ENCODE measurements around the gene ZNF827.

ZNF827 gene

DNA sequence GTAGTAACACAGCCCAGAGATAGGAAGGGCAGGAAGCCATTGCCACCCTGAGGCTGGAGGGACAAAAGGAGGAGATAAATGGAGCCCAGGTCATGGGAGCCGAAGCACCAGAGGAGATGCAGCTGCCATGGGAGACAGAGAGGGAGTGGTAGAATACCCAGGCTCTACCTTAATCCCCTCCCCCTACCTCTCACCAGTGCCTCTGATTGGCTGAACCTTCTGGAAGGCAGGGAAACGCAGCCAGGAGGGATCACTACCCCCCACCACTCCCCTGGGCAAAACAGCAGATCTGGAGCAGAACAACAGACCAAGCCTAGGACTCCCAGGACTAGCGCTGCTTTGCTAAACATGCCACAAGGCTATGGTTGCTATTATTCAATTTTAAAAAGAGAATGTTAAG, 114.2 kb downstream of the ZNF827 start:
- DNase-seq: no peak

DNA sequence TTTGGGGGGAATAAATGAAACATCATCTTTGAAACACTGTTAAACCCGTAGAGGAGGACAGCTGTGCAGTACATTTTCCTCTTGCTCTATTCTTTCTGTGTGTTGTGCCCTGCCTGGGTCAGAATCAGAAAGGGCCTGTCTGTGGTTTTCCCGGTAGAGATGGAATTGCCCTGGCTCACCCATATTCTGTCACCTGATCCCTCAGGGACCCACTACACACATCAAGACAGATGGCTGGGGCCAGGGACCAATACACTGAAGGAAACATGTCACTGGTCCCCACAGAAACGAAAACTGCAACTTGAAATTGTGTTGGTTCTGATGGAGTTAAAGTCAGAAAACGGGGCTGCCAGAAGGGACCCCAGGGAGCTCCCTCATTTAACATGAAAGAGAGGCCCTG, 114.9 kb downstream of the ZNF827 start:
- DNase-seq: no peak

DNA sequence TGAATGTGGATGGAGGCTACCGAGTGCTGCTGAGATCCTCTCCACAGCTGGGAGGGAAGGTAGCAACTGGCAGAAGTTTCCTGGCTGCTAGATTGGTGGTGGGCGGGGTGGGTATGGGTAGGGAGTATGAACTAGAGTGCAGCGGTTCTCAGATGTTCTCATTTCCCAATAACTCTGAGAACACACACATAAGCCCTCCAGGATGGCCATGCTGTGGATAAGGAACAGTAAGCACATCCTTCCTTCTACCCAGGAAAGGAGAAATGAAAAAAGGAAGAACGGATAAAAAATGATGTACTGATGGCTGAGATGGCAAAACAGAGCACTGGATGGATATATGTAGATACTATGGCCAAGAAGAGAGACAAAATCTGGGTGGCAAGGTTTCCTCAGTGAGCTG, 116.0 kb downstream of the ZNF827 start:
- no peak for DNase-seq

- no peak for DNase-seq
Measured at GRCh38 chr4:145822181-145822580, 116.4 kb downstream of the ZNF827 start.

- DNase-seq: no peak
Measured at GRCh38 chr4:145821766-145822165, 116.9 kb downstream of the ZNF827 start.

GRCh38 chr4:145820407-145820806, 118.2 kb downstream of the ZNF827 start:
- no peak for DNase-seq

DNA sequence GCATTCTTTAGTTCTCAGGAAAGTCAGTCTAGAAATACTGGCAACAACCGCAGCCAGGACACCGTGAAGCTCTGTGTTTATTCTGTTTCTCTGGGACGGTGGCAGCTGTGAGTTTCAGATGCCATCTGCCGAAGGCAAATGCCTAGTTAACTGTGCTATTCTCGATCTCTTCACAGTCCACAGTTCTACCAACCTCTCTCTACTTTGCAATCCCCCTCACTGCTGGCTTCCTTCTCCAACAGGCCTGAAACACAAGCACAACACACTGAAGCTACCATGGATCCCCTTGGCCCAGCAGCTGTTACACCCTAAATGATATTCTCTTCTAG, 118.8 kb downstream of the ZNF827 start:
- DNase-seq: no peak

DNA sequence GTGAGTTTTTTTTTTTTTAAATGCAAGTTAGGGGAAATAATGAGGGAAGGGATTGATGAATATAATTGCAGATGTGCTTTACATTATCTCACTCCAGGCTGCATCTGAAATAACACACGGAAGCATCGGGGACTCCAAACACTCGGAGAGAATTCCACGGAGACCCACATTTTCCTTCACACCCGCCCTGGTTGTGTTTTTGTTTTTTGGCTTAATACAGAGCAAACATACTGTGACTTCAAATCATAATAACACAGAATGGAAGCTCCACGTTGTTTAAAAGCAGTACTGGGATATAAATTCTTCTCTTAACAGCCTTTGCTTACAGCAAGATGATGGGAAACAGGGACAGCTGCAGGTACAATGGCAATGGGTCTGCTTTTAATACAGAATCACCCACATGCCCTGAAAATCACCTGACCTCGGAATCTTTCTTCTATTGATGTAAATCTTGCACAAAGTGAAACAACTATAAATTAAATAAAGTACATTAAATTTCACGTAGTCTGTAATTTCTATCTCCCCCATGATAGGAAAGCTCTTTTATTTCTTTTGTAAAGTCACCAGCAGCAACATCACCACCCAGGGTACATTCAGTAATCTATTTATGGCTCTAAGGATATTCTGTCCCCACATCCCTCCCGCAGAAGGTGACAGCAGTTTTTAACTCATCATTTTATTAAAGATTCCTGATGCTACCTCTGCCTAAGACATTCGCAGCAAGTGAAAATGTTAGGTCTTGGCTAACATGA, 119.3 kb downstream of the ZNF827 start:
- DNase-seq: no peak

GRCh38 chr4:145818011-145818410, 120.6 kb downstream of the ZNF827 start:
- no peak for DNase-seq

GRCh38 chr4:145816091-145816490, 122.5 kb downstream of the ZNF827 start:
- DNase-seq: no peak

GRCh38 chr4:145815626-145816025, 123.0 kb downstream of the ZNF827 start:
- DNase-seq: no peak

DNA sequence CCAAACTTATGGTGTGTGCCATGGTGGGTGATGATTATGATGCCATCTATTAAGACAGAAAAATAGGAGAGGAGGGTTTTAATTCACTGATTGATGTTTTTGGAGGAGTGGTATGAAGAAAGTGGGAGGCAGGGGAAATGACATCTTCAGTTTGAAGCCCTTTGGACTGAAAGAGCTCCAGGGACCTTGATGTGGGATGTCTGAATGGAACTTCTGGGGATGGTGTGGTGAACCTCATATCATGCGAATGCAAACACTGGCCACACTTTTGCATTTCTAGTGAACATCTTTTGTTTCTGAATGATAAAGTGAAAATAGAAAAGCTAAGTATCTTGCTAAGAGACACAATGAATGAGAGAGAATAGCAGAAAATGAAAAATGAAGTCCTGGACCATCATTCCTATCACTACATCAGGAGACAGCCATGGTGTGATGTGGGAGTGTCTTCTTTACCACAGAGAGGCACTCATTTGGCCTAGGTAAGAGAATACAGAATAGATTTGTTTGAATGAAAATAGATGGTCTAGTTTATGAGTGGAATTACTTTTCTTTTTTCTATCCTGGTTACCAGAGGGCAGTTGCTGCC, 123.5 kb downstream of the ZNF827 start:
- DNase-seq: no peak

DNA sequence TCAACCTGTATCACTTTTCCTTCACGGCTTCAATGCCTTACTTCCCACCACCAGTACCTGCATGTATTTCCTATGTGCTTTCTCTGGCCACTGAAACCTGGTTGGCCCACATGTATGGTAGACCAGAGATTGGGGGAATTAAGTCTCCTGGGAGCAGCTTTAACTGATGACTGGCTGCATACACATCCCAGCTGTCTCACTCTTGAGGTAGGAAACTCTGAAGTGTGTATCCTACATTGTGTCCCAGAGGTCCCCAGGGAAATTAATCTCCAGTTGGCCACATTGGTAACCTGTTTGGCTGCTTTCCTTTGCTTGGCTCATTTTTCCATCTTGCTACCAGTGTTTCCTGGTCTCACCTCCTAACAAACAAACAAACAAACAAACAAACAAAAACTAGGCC, 124.4 kb downstream of the ZNF827 start:
- DNase-seq: no peak

GRCh38 chr4:145812919-145813318, 125.7 kb downstream of the ZNF827 start:
- no peak for DNase-seq

DNA sequence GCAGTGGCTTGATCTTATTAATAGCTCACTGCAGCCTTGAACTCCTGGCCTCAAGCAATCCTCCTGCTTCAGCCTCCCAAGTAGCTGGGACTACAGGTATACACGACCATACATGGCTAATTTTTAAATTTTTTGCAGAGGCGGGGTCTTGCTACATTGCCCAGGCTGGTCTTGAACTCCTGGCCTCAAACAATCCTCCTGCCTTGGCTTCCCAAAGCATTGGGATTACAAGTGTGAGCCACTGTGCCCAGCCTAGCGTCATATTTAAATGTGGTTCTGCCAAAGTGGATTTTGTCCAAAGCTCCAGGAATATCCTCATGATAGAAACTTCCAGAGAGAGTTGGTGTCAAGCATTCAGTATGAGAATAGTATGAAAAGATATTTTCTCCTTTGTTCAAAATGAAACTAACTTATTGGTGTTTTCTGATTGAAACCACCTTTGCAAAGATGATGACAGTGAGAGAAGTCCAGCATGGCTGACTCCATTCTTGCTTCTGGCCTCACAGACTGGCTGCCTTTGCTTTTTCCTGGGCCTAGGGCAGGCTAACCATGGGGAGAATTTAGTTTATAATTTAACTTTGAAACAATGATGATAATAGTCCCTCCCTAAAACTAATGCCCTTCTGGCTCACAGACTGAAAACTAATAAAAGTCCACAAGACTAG, 129.6 kb downstream of the ZNF827 start:
- no peak for DNase-seq

- no peak for DNase-seq
Measured at GRCh38 chr4:145808021-145808650, 130.5 kb downstream of the ZNF827 start.

DNA sequence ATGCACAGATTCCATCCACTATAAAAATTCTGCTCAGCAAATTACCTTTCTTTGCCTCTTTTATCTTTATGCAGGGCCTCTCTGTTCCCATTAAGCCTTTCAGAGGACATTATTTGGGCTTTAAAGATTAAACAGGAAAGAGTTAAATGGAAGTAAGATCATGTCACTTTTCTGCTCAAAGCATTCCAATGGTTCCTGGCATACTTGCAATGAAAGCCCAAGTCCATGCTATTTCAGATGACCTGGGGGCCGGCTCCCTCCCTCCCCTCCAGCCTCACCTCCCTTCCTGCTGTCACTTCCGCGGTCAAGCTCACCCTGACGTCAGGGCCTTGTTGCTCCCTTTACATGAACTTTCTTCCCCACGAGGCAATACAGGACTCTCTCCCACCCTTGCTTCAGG, 133.1 kb downstream of the ZNF827 start:
- DNase-seq: no peak

DNA sequence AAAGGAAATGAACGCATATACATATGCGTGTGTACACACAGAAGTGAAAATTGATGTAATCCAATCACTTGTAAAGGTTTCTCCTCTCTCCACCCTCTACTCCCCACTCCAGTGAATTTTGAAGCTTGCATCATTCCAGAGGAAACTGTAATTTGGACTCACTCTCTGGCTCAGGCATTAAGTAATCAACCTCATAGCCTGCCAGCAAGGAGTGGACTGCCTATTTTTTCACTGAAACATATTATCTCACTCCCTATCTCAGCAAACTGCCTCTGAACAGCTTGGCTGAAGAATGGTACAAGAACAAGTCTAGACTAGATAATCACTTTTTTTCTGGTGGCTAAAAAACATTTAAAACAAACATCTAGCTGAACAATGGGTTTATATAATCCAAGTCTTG, 134.5 kb downstream of the ZNF827 start:
- DNase-seq: no peak

- DNase-seq: no peak
Measured at GRCh38 chr4:145799223-145799622, 139.4 kb downstream of the ZNF827 start.

GRCh38 chr4:145797278-145797677, 141.3 kb downstream of the ZNF827 start:
- DNase-seq: no peak

DNA sequence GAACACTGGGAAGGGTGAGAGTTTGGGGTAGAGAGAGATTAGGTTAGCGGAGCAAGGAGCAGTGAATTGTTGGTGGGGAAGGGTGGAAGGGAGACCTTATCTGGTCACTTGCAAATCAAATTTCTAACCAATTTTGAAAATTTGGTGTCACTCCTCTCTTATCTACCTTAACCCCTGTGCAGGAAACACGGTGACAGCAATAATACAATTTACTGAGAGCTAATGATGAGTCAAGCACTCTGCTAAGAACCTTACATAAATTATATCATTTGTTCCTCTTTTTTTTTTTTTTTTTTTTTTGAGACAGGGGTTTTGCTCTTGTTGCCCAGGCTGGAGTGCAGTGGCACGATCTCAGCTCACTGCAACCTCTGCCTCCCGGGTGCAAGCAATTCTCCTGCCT, 142.3 kb downstream of the ZNF827 start:
- DNase-seq: no peak

- no peak for DNase-seq
Measured at GRCh38 chr4:145795521-145795920, 143.1 kb downstream of the ZNF827 start.

DNA sequence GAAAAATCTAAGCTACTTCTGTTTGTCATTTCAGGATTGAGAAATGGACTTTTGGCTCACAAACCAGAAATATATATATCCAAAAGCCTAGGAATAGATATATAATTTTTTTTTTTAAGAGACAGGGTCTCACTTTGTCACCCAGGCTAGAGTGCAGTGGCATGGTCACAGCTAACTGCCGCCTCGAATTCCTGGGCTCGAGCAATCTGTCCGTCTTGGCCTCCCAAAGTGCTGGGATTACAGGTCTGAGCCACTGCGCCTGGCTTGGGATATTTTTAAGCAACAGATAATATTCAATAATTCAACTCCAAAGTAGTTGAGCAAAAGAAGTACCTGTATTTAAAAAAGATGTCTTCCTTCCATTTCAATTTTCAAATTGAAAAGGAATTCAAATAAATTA, 146.2 kb downstream of the ZNF827 start:
- no peak for DNase-seq

DNA sequence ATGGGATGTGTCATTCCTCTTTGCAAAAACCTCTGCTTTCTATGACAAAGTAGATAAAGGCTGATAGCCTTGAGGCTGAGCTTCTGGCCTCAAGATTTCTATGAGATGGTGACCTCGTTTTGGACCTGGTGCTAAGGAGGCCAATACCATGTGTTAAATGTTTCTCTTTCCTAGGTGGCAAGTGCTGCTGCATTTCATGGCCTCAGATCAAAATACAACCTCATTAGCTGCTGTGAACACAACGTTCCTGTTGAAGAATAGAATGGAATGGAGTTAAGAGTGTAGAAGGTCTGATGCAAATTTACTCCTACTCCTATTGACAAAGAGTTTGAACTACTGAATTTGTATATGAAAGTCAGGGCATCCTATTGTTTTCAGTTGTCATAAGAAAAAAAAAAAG, 146.6 kb downstream of the ZNF827 start:
- no peak for DNase-seq

Measured in activated gamma-delta T cell treated with Interleukin-2 at 50 U/mL for 16 hours (primary cell).